Liver (tissue), 9 donors: Measurements from ENCODE around the gene TTLL5. TPM values are rescaled to one million over a fixed set of nuclear protein-coding genes. Genes with fewer than 3 reads are reported as not detected.
A peak's percentile ranks its signal among the peaks of the same experiment; 100 is the strongest.

Experiments used
- DNase-seq: peaks from one replicate; pipeline ENCODE4 v3.0.0-alpha.2; 2017; ENCODE audit warnings: low spot score
- H3K27ac ChIP-seq, 2 donors: one replicate each; pipeline ENCODE4 v1.7.0; 2013; ENCODE audit warnings: inconsistent platforms in 2 of 2, low read length in 2 of 2, control low read depth in 1 of 2, low read depth in 1 of 2, mild to moderate bottlenecking in 1 of 2
- H3K27me3 ChIP-seq, 4 donors: one replicate each; pipeline versions ENCODE4 v1.6.1 to v1.7.0; 2013; ENCODE audit warnings: low read length in 3 of 4, inconsistent platforms in 1 of 4, mild to moderate bottlenecking in 1 of 4, moderate library complexity in 1 of 4; ENCODE audit not compliant: control insufficient read depth in 4 of 4, insufficient read depth in 4 of 4
- H3K36me3 ChIP-seq, 4 donors: one replicate each; pipeline versions ENCODE4 v1.6.1 to v1.7.0; 2013; ENCODE audit warnings: low read length in 3 of 4, mild to moderate bottlenecking in 3 of 4, low read depth in 1 of 4, moderate library complexity in 1 of 4; ENCODE audit not compliant: control insufficient read depth in 4 of 4, insufficient read depth in 3 of 4
- H3K4me1 ChIP-seq, 4 donors: one replicate each; pipeline versions ENCODE4 v1.6.1 to v1.7.0; 2013; ENCODE audit warnings: low read length in 3 of 4, mild to moderate bottlenecking in 3 of 4, moderate library complexity in 1 of 4; ENCODE audit not compliant: control insufficient read depth in 4 of 4, insufficient read depth in 4 of 4
- H3K4me3 ChIP-seq, 3 donors: one replicate each; pipeline versions ENCODE4 v1.6.1 to v1.7.0; 2013; ENCODE audit warnings: low read length in 3 of 3, control low read depth in 1 of 3, low read depth in 1 of 3, mild to moderate bottlenecking in 1 of 3
- H3K9ac ChIP-seq, 2 donors: one replicate each; pipeline ENCODE4 v1.7.0; 2013; ENCODE audit warnings: low read length in 2 of 2, mild to moderate bottlenecking in 2 of 2, moderate library complexity in 2 of 2, control low read depth in 1 of 2, low read depth in 1 of 2
- H3K9me3 ChIP-seq, 4 donors: one replicate each; pipeline versions ENCODE4 v1.6.1 to v1.7.0; 2013; ENCODE audit warnings: low read length in 3 of 4; ENCODE audit not compliant: control insufficient read depth in 4 of 4
- EGR1 ChIP-seq, 2 donors: IDR thresholded peaks; 2 replicates each; pipeline ENCODE4 v1.6.1; 2016 to 2018; ENCODE audit warnings: antibody characterized with exemption in 2 of 2, low read depth in 2 of 2
- FOXA1 ChIP-seq: IDR thresholded peaks from 2 replicates; pipeline ENCODE4 v1.6.1; 2016; ENCODE audit warnings: antibody characterized with exemption
- FOXA2 ChIP-seq: IDR thresholded peaks from 2 replicates; pipeline ENCODE4 v1.6.1; 2016; ENCODE audit warnings: antibody characterized with exemption
- GABPA ChIP-seq, 2 donors: IDR thresholded peaks in 1 of 2; conservative IDR thresholded peaks in 1 of 2; 2 replicates each; pipeline ENCODE4 v1.6.1; 2016; ENCODE audit warnings: antibody characterized with exemption in 2 of 2, mild to moderate bottlenecking in 1 of 2, moderate library complexity in 1 of 2
- HNF4A ChIP-seq, 2 donors: conservative IDR thresholded peaks; 2 replicates each; pipeline ENCODE4 v1.6.1; 2016; ENCODE audit warnings: antibody characterized with exemption in 2 of 2, mild to moderate bottlenecking in 2 of 2
- HNF4G ChIP-seq: IDR thresholded peaks from 2 replicates; pipeline ENCODE4 v1.6.1; 2016; ENCODE audit warnings: antibody characterized with exemption
- JUND ChIP-seq, 2 donors: IDR thresholded peaks; 2 replicates each; pipeline ENCODE4 v1.6.1; 2016; ENCODE audit warnings: antibody characterized with exemption in 2 of 2
- MAX ChIP-seq: IDR thresholded peaks from 2 replicates; pipeline ENCODE4 v1.6.1; 2016; ENCODE audit warnings: antibody characterized with exemption
- NR2F2 ChIP-seq: IDR thresholded peaks from 2 replicates; pipeline ENCODE4 v1.6.1; 2016; ENCODE audit warnings: antibody characterized with exemption
- RAD21 ChIP-seq, 2 donors: IDR thresholded peaks; 2 replicates each; pipeline ENCODE4 v1.6.1; 2016; ENCODE audit warnings: antibody characterized with exemption in 2 of 2, mild to moderate bottlenecking in 2 of 2
- REST ChIP-seq: IDR thresholded peaks from 2 replicates; pipeline ENCODE4 v1.6.1; 2016; ENCODE audit warnings: antibody characterized with exemption, mild to moderate bottlenecking
- RXRA ChIP-seq, 2 donors: IDR thresholded peaks; 2 replicates each; pipeline ENCODE4 v1.6.1; 2017 to 2018; ENCODE audit warnings: antibody characterized with exemption in 2 of 2, mild to moderate bottlenecking in 1 of 2
- SP1 ChIP-seq: IDR thresholded peaks from 2 replicates; pipeline ENCODE4 v1.6.1; 2018; ENCODE audit warnings: antibody characterized with exemption, mild to moderate bottlenecking
- TAF1 ChIP-seq: conservative IDR thresholded peaks from 2 replicates; pipeline ENCODE4 v1.6.1; 2016; ENCODE audit warnings: antibody characterized with exemption, mild to moderate bottlenecking
- YY1 ChIP-seq: IDR thresholded peaks from 2 replicates; pipeline ENCODE4 v1.6.1; 2016; ENCODE audit warnings: antibody characterized with exemption, mild to moderate bottlenecking
- WGBS: extraction: QIAGEN DNeasy Blood & Tissue Kit; methylation state at CpG from one replicate; pipeline ENCODE4 v1.1.7; 2013; 5-methylcytosine and 5-hydroxymethylcytosine counted together
- polyA plus RNA-seq, 2 donors: library from polyadenylated mRNA; stranded (reverse) in 1 of 2; unstranded in 1 of 2; fragments of 200-250 nt in 1 of 2; fragments of >200 nt in 1 of 2; fragmentation: Nextera tagmentation in 1 of 2; extraction: Ambion mirVana in 1 of 2; gene quantifications; one replicate each; pipeline versions ENCODE4 v1.2.1 to v1.2.3, GENCODE V29; 2013 to 2015
- total RNA-seq, 2 donors: library from RNA; depleted of rRNA; stranded (reverse); fragments of >200 nt; gene quantifications; one replicate each; pipeline ENCODE4 v1.2.3, GENCODE V29; 2014
- TF ChIP-seq, protein P1 (sequence below): IDR thresholded peaks from 2 replicates; pipeline ENCODE4 v1.6.1; 2016; ENCODE audit warnings: antibody characterized with exemption
- donor health status: healthy.
- donor health status: healthy.
- donor health status: healthy.
- donor health status: healthy.
- donor health status: healthy.

TTLL5 gene
- total and polyA plus RNA-seq, 4 donors: 4.3 to 14.2 (median 9.8) TPM

DNA sequence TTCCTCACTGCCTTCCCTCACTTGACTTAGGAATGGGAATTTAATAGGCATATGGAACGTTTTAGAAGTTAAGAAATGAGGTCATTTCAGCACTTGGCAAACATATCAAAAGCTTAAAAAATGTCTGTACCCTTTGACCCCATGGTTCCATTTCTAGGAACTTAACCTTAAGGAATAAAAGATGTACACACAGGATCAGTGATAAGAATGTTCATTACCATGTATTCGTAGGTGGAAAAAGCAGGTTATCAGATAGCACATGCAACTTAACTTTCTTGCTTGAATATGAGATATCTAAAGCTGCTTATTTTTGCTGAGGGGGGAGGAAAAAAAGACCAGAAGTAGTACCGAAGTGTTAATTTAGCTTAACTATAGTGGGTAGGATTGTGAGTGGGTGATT is 57.2 kb downstream of the TTLL5 start:
- 83% methylated on average over 3 of the region's 3 CpGs for WGBS

GRCh38 chr14:75720116-75720515 is 59.1 kb downstream of the TTLL5 start:
- no peaks in the 10 kb centered on the region for H3K27me3 ChIP-seq
- peaks cover 0 to 8% (median 1%) of the 10 kb centered on the region in 4 donors for H3K4me1 ChIP-seq
- no peak for DNase-seq
- H3K4me3 ChIP-seq: no peak overlapping the region
- TF ChIP-seq TAF1 (no peak), MAX (no peak)
- 88% methylated on average over 2 of the region's 2 CpGs for WGBS
- no peaks in the 10 kb centered on the region for H3K9me3 ChIP-seq
- no peak overlapping the region for H3K9ac ChIP-seq
- peaks cover 0 to 2% (median 0%) of the 10 kb centered on the region in 4 donors for H3K36me3 ChIP-seq
- no peak overlapping the region for H3K27ac ChIP-seq

More for the DNA sequence above, 57.2 kb downstream of the TTLL5 start:
- DNase-seq: no peak
- TF ChIP-seq NR2F2 (peak; percentile 30), RXRA (IDR thresholded peaks at IDR 0.05) (no peak)
- Histone ChIP-seq H3K4me1 (peaks cover 0 to 8% (median 1%) of the 10 kb centered on the region in 4 donors), H3K9ac (no peak overlapping the region), H3K4me3 (no peak overlapping the region), H3K36me3 (peaks cover 0 to 2% (median 0%) of the 10 kb centered on the region in 4 donors), H3K27ac (no peak overlapping the region), H3K9me3 (no peaks in the 10 kb centered on the region), H3K27me3 (no peaks in the 10 kb centered on the region)

DNA sequence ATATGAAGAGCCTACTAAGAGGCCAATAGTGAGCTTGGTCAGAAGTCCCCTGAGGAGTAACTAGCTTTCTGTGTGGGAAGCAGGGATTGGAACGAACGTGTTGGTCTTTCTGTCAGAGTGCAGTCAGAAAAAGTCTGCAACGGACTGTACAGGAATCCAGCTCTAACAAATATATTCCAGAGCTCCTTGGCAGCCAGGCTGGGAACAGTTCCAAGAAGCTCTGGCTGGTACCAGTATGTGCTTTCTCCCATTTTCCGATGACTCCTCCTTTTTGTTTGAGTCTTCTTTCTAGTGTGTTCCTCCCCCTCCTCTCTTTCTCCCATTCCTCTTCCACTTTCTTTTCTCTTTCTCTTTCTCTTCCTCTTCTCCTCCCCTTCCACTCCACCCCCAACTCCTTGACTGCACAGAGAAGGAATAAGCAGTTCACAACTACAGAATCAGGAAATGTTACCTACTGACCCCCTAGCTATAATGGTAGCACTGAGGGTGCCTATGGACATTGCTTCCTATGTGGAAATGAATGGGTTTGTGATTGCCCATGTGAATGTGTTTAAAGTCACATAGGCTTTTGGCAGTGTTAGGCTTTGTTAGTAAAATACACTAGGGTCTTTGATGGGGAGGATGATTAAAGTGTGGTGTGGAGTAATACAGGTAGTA is 59.9 kb downstream of the TTLL5 start:
- Histone ChIP-seq H3K4me1 (peaks cover 0 to 8% (median 1%) of the 10 kb centered on the region in 4 donors), H3K36me3 (peaks cover 0 to 2% (median 0%) of the 10 kb centered on the region in 4 donors), H3K4me3 (no peak overlapping the region), H3K27me3 (no peaks in the 10 kb centered on the region), H3K27ac (peak overlapping the region; percentile 48 to 51), H3K9ac (no peak overlapping the region), H3K9me3 (no peaks in the 10 kb centered on the region)
- DNase-seq: no peak
- TF ChIP-seq HNF4A (conservative IDR thresholded peaks at IDR 0.05) (no peak), GABPA (IDR thresholded peaks at IDR 0.05 in 1 of 2, conservative IDR thresholded peaks at IDR 0.05 in 1 of 2) (no peak), YY1 (no peak), EGR1 (IDR thresholded peaks at IDR 0.05; ENCODE audit: low read depth in 2 of 2) (no peak), HNF4G (no peak), MAX (no peak), FOXA2 (no peak), SP1 (no peak), JUND (IDR thresholded peaks at IDR 0.05) (no peak), TAF1 (no peak), REST (no peak), NR2F2 (no peak), RXRA (IDR thresholded peaks at IDR 0.05) (no peak), RAD21 (IDR thresholded peaks at IDR 0.05) (no peak), FOXA1 (no peak)
- TF ChIP-seq, protein P1, sequence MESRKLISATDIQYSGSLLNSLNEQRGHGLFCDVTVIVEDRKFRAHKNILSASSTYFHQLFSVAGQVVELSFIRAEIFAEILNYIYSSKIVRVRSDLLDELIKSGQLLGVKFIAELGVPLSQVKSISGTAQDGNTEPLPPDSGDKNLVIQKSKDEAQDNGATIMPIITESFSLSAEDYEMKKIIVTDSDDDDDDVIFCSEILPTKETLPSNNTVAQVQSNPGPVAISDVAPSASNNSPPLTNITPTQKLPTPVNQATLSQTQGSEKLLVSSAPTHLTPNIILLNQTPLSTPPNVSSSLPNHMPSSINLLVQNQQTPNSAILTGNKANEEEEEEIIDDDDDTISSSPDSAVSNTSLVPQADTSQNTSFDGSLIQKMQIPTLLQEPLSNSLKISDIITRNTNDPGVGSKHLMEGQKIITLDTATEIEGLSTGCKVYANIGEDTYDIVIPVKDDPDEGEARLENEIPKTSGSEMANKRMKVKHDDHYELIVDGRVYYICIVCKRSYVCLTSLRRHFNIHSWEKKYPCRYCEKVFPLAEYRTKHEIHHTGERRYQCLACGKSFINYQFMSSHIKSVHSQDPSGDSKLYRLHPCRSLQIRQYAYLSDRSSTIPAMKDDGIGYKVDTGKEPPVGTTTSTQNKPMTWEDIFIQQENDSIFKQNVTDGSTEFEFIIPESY: no peak
- WGBS: 40% methylated on average over 4 of the region's 4 CpGs
